CD4-positive, alpha-beta T cell treated with Interleukin-15 for 4 hours (primary cell): ENCODE measurements around the gene KLHL11.

Experiments
- DNase-seq: peaks from one replicate; pipeline ENCODE4 v3.0.0-alpha.2; 2020; ENCODE audit warnings: low spot score

Gene KLHL11, protein sequence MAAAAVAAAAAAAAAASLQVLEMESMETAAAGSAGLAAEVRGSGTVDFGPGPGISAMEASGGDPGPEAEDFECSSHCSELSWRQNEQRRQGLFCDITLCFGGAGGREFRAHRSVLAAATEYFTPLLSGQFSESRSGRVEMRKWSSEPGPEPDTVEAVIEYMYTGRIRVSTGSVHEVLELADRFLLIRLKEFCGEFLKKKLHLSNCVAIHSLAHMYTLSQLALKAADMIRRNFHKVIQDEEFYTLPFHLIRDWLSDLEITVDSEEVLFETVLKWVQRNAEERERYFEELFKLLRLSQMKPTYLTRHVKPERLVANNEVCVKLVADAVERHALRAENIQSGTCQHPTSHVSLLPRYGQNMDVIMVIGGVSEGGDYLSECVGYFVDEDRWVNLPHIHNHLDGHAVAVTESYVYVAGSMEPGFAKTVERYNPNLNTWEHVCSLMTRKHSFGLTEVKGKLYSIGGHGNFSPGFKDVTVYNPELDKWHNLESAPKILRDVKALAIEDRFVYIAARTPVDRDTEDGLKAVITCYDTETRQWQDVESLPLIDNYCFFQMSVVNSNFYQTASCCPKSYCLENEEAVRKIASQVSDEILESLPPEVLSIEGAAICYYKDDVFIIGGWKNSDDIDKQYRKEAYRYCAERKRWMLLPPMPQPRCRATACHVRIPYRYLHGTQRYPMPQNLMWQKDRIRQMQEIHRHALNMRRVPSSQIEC

GRCh38 chr17:41864836-41865595, at the start of gene KLHL11:
Gene KLHL11, minus strand, starts transcription at chr17:41865423. Its CDS starts 53 bp downstream, at chr17:41865370.
- peak; percentile 85 for DNase-seq

GRCh38 chr17:41915020-41915419, 49.8 kb upstream of the KLHL11 start:
- DNase-seq = no peak

- DNase-seq = no peak
Observed at GRCh38 chr17:41914358-41914766, 49.1 kb upstream of the KLHL11 start.

DNA sequence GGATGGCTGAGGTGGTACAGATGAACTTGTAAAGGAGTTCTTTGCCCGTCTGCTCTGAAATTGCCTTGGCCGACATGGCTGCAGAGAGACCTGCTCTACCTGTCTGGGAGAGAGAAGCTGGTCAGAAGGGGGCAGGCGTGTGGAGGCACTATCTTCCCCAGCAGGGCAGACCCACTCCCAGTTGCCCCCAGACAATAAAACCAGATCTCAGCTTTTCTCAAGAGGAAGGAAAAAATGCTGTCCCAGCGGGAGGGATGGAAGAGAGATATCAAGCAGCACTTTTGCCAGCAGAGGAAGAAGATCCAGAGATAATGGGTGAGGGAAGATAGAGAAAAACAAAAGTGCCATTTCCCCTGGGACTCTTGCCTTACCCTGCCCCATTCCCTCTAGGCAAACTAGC, 48.6 kb upstream of the KLHL11 start:
- DNase-seq = no peak

- no peak for DNase-seq
Observed at GRCh38 chr17:41912925-41913324, 47.7 kb upstream of the KLHL11 start.

- DNase-seq = no peak
Observed at GRCh38 chr17:41910701-41911391, 45.6 kb upstream of the KLHL11 start.

DNA sequence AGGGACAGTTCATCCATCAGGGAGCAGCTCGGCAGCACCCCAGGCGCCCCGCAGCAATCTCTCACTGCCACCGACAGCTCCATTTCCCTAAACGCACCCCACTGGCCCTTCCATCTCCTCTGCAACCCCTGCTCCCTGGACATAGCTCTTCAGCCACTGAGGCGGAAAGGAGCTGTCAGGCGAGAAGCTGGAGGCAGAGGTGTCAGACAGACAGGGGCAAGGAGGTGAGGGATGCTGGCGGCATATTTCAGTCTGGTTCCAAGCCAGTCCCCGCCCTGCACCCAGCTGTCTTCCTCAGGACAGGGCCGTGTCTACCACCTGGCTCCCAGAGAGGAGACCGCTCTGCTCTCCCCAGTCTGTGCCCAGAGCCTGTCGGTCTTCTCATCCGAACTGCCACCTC, 43.9 kb upstream of the KLHL11 start:
- no peak for DNase-seq

- DNase-seq = no peak
Observed at GRCh38 chr17:41907633-41908539, 42.7 kb upstream of the KLHL11 start.

GRCh38 chr17:41907185-41907556, 41.9 kb upstream of the KLHL11 start:
- DNase-seq = no peak

- no peak for DNase-seq
Observed at GRCh38 chr17:41906465-41907184, 41.4 kb upstream of the KLHL11 start.

GRCh38 chr17:41905172-41905571, 39.9 kb upstream of the KLHL11 start:
- no peak for DNase-seq

DNA sequence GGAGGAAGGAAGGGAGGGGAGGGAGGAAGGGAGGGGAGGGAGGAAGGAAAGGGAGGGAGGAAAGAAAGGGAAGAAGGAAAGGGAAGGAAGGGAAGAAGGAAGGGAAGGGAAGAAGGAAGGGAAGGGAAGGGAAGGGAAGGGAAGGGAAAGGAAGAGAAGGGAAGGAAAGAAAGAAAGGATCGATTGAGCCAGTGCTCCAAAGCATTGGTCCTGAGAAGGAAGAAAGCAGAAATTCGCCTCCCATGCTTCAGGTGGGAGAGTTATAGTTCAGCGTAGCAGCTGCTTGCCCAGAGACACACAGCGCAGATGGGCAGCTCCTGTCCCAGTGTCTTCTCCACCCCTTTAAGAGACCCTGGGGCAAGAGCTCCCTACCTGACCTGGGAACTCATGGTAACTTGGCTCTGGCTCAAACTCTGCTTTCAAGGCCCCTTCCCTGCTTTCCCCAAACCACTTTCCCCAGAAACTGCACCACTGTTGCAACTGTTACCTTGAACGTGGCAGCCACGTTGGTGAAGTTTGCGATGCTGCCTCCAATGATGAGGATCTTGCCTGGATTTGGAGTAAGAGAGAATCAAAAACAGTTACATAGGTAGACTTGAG, 39.1 kb upstream of the KLHL11 start:
- no peak for DNase-seq

DNA sequence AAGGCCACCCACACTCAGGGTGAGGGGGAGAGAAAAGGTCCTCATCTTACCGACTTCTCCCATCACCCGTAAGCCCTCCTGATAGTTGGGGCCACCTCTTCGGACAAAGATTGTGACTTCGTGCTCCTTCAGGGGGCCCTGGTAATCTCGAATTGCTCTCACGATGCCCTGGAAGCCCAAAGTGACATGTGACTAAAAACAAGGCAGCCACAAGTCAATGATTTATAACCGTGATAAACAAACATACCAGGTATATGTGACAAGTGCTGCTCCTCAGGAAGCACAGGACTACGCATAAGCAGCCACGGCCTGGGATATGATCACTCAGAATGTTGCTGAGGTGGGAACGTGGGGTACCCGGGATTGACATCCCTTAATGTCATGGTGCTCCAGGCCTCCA, 36.4 kb upstream of the KLHL11 start:
- no peak for DNase-seq

DNA sequence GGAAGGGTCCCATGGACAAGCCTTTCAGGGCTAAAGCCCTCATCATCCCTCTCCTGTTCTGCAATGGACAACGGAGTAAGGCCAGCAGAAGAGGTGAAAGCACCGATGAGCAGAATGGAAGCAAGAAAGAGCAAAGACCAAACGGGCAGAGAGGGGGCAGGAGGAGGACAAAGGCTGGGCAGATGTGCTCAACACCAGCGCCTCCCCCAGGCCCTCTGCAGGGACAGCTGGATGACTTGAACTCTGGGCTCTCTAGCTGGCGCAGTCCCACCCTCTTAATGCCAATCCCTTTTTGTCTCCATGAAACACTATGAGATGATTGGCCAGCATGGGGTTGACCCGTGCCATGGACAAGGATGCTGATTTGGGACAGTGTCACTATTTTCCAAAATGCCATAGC, 31.5 kb upstream of the KLHL11 start:
- no peak for DNase-seq

- no peak for DNase-seq
Observed at GRCh38 chr17:41895617-41896016, 30.4 kb upstream of the KLHL11 start.

- DNase-seq = no peak
Observed at GRCh38 chr17:41894791-41895331, 29.6 kb upstream of the KLHL11 start.

DNA sequence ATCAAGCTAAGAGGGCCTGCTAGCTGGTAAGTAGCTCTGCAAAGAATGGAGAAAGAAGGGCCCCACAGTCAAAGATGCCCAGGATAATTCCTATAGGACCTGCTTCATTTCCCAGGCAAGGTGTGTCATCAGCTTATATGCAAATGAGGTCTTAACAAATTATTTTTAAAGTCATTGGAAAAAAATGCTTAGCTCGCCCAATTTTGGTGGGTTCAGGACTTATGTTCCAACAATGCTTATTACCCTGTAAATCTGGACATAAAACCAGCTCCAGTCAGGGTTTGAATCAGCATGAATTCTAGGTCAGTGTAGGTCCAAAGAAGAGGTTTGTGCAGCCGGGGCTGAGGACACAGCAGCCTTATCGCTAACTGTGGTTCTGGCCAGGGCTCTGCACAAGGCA, 28.2 kb upstream of the KLHL11 start:
- no peak for DNase-seq

- no peak for DNase-seq
Observed at GRCh38 chr17:41892021-41892376, 26.8 kb upstream of the KLHL11 start.

DNA sequence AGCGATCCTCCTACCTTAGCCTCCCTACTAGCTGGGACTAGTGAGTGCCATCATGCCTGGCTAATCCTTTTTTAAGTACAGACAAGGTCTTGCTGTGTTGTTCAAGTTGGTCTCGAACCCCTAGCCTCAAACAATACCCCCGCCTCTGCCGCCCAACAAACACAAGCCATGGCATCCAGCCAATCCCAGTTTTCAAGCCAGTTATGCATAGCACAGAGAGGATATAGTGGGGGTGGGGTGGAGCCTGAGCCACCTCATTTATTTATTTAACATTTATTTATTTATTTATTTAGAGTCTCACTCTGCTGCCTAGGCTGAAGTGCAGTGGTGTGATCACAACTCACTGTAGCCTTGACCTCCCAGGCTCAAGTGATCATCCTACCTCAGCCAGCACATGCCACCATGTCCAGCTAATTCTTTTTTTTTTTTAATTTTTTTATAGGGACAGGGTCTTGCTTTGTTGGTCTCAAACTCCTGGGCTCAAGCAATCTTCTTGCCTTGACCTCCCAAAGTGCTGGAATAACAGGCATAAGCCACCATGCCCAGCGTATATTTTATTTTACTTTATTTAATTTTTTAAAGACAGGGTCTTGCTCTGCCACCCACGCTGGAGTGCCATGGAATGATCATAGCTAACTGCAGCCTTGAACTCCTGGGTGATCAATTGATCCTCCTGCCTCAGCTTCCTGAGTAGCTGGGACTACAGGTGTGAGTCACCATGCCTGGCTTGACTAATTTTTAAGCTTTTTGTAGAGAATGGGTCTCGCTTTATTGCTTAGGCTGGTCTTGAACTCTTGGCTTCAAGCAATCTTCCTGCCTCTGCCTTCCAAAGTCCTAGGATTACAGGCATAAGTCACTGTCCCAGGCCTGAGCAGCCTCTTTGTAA, 26.2 kb upstream of the KLHL11 start:
- DNase-seq = no peak
